Iris pigment epithelial cell (primary cell): ENCODE results near the gene CENPF.

Experiments used
- DNase-seq: peaks from one replicate; pipeline ENCODE4 v3.0.0-alpha.2; 2011; ENCODE audit warnings: low read depth

The CENPF gene

DNA sequence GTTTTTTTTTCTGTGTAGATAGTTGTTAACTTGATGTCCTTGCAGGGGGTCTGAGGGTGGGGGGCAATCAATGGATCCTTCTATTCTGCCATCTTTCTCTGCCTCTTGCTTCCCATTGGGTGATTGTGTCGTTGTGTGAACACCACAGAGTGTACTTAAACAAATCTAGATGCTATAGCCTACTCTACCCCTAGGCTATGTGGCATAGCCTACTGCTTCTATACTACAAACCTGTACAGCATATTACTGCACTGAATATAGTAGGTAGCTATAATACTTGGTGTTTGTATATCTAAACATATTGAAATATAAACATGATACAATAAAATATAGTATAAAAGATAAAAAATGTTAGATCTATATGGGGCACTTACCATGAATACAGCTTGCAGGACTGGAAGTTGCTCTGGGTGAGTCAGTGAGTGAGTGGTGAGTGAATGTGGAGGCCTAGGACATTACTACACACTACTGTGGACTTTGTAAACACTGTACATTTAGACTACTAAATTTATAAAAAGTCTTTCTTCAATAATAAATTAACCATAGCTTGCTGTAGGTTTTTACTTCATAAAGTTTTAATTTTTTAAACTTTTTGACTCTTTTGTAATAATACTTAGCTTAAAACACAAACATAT lies 105.4 kb downstream of the CENPF start:
- DNase-seq, result peak; percentile 67

DNA sequence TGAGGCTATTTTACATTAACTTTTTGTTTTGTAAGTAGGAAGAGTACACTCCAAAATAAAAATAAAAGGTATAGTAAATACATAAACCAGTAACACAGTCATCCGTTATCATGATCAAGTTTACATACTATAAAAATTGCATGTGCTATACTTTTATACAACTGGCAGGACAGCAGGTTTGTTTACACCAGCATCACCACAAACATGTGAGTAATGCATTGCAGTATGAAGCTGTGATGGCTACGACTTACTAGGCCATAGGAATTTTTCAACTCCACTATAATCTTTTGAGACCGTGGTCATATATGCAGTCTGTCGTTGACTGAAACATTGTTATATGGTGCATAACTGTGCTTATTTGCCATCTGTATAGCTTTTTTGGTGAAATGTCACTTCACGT lies 106.2 kb downstream of the CENPF start:
- DNase-seq, result peak; percentile 53

DNA sequence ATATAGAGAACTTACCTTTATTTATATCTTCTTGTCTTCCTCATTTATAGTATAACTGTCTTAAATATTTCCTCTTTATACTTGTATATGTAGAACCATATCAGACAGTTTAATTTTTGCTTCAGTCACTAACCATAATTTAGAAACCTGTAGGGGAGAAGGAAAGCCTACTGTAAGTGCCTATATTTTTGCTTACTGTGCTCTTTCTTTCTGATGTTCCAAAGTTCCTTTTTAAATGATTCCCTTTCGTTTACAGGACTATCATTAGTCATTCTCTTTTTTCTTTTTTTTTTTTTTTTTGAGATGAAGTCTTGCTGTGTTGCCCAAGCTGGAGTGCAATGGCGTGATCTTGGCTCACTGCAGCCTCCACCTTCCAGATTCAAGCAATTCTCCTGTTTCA lies 109.7 kb downstream of the CENPF start:
- no peak for DNase-seq
